ENCODE results near the gene MCF2L2. TPM values are rescaled to one million over a fixed set of nuclear protein-coding genes. Genes with fewer than 3 reads are reported as not detected.
"Not testable (repeated sequence)": the region's sequence is repeated elsewhere in the genome, so short reads cannot be mapped to it uniquely, and the experiment has no call there.

MCF2L2 gene
- total RNA-seq, 1 donor from 2014 or later, result 2.7 TPM

DNA sequence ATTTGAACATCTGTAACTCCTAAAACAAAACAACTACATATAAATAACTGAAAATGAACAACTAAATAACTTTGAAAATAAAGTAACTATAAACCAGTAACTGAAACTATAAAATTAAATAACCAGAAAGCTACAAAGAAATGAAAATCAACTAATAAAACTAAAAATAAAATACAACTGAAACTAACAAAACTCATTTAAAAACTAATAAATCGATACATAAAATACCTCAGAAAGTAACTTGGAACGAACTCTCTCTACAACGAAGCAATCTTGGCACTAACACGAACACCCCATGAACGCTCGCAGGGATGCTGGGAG is 249.9 kb downstream of the MCF2L2 start:
- Mint-ChIP-seq H3K36me3 (no peaks in the 10 kb centered on the region), H3K27ac (peak overlapping the region; percentile 75), H3K9me3 (no peaks in the 10 kb centered on the region), H3K27me3 (peaks cover 47% of the 10 kb centered on the region), H3K4me3 (peak overlapping the region; percentile 89), H3K4me1 (ENCODE audit: unreplicated experiment) (peaks cover 10% of the 10 kb centered on the region)
- no peak for DNase-seq (ENCODE audit: extremely low spot score, unreplicated experiment)
- TF ChIP-seq, protein P1, sequence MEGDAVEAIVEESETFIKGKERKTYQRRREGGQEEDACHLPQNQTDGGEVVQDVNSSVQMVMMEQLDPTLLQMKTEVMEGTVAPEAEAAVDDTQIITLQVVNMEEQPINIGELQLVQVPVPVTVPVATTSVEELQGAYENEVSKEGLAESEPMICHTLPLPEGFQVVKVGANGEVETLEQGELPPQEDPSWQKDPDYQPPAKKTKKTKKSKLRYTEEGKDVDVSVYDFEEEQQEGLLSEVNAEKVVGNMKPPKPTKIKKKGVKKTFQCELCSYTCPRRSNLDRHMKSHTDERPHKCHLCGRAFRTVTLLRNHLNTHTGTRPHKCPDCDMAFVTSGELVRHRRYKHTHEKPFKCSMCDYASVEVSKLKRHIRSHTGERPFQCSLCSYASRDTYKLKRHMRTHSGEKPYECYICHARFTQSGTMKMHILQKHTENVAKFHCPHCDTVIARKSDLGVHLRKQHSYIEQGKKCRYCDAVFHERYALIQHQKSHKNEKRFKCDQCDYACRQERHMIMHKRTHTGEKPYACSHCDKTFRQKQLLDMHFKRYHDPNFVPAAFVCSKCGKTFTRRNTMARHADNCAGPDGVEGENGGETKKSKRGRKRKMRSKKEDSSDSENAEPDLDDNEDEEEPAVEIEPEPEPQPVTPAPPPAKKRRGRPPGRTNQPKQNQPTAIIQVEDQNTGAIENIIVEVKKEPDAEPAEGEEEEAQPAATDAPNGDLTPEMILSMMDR (conservative IDR thresholded peaks at IDR 0.05), result no peak

- H3K36me3 Mint-ChIP-seq, result peaks cover 4% of the 10 kb centered on the region
- H3K27ac Mint-ChIP-seq, result no peak overlapping the region
- H3K27me3 Mint-ChIP-seq, result peaks cover 28% of the 10 kb centered on the region
Observed at GRCh38 chr3:183172051-183172639, 256.3 kb downstream of the MCF2L2 start.

GRCh38 chr3:183167975-183168374 is 260.4 kb downstream of the MCF2L2 start:
- DNase-seq (ENCODE audit: extremely low spot score, unreplicated experiment); H3K4me1 Mint-ChIP-seq (ENCODE audit: unreplicated experiment); H3K4me3 Mint-ChIP-seq; H3K36me3 Mint-ChIP-seq; H3K27me3 Mint-ChIP-seq; H3K9me3 Mint-ChIP-seq; H3K27ac Mint-ChIP-seq: not testable (repeated sequence)

More at GRCh38 chr3:183172051-183172639, 256.3 kb downstream of the MCF2L2 start:
- H3K4me3 Mint-ChIP-seq, result no peak overlapping the region
- H3K9me3 Mint-ChIP-seq, result no peaks in the 10 kb centered on the region
- H3K4me1 Mint-ChIP-seq (ENCODE audit: unreplicated experiment), result no peaks in the 10 kb centered on the region
- no peak for DNase-seq (ENCODE audit: extremely low spot score, unreplicated experiment)
- TF ChIP-seq, protein P1 (conservative IDR thresholded peaks at IDR 0.05), result no peak

DNA sequence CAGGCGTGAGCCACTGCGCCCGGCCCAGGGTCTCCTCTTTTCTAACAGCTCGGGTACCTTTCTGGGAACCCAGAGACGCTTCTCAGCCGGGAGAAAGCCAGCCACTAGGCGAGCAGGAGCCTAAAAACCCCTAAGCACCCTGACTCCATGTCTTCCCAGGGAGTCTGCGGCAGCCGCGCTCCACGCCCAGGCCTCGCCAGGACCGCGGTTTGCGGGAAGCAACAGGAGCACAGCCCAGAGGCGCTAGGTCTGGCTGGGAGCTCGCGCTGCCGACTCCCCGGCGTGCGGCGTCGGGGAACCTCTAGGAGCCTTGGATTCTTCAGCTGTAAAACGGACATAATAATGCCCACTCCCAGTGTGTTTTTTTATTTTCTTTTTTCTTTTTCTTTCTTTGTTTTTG is 264.9 kb downstream of the MCF2L2 start:
- H3K27me3 Mint-ChIP-seq, result peaks cover 14% of the 10 kb centered on the region
- TF ChIP-seq, protein P1 (conservative IDR thresholded peaks at IDR 0.05), result no peak
- DNase-seq (ENCODE audit: extremely low spot score, unreplicated experiment), result no peak
- H3K4me3 Mint-ChIP-seq, result peak overlapping the region; percentile 31
- H3K9me3 Mint-ChIP-seq, result no peaks in the 10 kb centered on the region
- peaks cover 9% of the 10 kb centered on the region for H3K4me1 Mint-ChIP-seq (ENCODE audit: unreplicated experiment)
- H3K27ac Mint-ChIP-seq, result no peak overlapping the region
- peaks cover 4% of the 10 kb centered on the region for H3K36me3 Mint-ChIP-seq

DNA sequence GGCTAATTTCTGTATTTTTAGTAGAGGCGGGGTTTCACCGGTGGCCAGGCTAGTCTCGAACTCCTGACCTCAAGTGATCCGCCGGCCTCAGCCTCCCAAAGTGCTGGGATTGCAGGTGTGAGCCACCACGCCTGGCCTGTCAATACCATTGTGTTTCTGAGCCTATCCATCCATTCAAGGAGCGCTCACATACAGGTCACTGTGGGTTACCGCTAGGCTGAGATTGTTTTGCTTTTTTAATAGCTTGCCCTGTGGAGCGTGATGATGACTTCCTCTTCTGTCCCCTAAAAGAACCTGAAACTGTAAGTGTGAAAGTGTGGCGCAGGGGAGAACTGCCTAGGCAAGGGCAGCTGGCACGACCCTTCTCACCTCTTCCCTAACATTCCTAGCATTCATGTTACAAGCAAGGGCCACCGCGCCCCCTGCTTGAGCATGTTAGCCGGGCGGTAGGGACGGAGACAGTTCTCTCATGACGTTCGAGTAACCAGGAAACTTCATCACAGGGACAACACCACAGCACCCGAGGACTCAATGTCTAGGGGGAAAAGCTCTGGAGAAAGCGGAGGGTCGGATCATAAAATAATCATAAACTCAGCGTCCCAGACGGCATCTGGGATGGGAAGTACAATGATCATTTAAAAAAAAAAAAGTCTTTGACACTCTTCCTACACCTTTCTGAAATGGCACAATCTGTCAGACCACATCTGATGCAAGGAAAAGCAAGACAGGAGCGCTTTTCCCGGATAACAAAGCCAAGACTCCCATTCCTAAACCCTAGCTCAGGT is 266.7 kb downstream of the MCF2L2 start:
- Mint-ChIP-seq H3K27ac (peak overlapping the region; percentile 91), H3K36me3 (no peaks in the 10 kb centered on the region), H3K9me3 (no peaks in the 10 kb centered on the region), H3K4me3 (peak overlapping the region; percentile 92), H3K4me1 (ENCODE audit: unreplicated experiment) (peaks cover 9% of the 10 kb centered on the region), H3K27me3 (peaks cover 14% of the 10 kb centered on the region)
- TF ChIP-seq, protein P1 (conservative IDR thresholded peaks at IDR 0.05), result no peak
- DNase-seq (ENCODE audit: extremely low spot score, unreplicated experiment), result no peak

GRCh38 chr3:183160616-183161015 is 267.8 kb downstream of the MCF2L2 start:
- Mint-ChIP-seq H3K4me3 (peak overlapping the region; percentile 39), H3K9me3 (no peaks in the 10 kb centered on the region), H3K27me3 (peaks cover 14% of the 10 kb centered on the region), H3K4me1 (ENCODE audit: unreplicated experiment) (peaks cover 9% of the 10 kb centered on the region), H3K27ac (peak overlapping the region; percentile 60), H3K36me3 (no peaks in the 10 kb centered on the region)
- TF ChIP-seq, protein P1 (conservative IDR thresholded peaks at IDR 0.05), result no peak
- no peak for DNase-seq (ENCODE audit: extremely low spot score, unreplicated experiment)

All from type B pancreatic cell (in vitro differentiated cells).